AG09309 (cell line): ENCODE results near the gene SPIN1.

Experiments used
- DNase-seq: peaks from one replicate; pipeline ENCODE4 v3.0.0-alpha.2; 2010; ENCODE audit warnings: low read depth
- H3K4me3 ChIP-seq: 2 replicates; pipeline ENCODE4 v1.5.1; 2011; ENCODE audit warnings: mild to moderate bottlenecking, low read depth, low read length, moderate library complexity; ENCODE audit not compliant: control insufficient read depth
- TF ChIP-seq, protein P1 (sequence below): IDR thresholded peaks from 2 replicates; pipeline ENCODE4 v1.5.1; 2011; ENCODE audit warnings: mild to moderate bottlenecking, low read depth, low read length, inconsistent platforms; ENCODE audit not compliant: insufficient read depth, control insufficient read depth; ENCODE audit errors: missing control alignments

Gene SPIN1

GRCh38 chr9:88522360-88522759 lies 134.1 kb downstream of the SPIN1 start:
- no peak for DNase-seq
- TF ChIP-seq, protein P1, sequence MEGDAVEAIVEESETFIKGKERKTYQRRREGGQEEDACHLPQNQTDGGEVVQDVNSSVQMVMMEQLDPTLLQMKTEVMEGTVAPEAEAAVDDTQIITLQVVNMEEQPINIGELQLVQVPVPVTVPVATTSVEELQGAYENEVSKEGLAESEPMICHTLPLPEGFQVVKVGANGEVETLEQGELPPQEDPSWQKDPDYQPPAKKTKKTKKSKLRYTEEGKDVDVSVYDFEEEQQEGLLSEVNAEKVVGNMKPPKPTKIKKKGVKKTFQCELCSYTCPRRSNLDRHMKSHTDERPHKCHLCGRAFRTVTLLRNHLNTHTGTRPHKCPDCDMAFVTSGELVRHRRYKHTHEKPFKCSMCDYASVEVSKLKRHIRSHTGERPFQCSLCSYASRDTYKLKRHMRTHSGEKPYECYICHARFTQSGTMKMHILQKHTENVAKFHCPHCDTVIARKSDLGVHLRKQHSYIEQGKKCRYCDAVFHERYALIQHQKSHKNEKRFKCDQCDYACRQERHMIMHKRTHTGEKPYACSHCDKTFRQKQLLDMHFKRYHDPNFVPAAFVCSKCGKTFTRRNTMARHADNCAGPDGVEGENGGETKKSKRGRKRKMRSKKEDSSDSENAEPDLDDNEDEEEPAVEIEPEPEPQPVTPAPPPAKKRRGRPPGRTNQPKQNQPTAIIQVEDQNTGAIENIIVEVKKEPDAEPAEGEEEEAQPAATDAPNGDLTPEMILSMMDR, result no peak

DNA sequence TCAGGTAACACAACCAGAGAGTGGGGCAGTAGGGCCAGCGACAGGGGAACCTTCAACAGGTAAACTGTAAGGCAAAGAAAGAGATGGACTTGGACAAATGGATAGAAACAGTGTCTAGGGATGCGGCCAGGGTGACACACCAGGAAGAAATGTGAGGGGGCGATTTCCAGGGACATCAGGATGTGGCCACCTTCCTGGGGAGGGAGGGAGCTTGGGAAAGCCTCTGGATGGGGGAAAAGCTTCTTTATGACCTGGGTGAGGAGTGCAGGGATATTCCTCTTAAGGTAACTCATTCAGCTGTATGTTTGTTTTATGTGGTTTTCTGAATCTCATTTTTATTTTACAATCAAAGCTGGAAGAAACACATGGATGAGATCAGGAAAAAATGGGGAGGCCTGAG lies 134.8 kb downstream of the SPIN1 start:
- H3K4me3 ChIP-seq, result no peak overlapping the region
- TF ChIP-seq, protein P1, result no peak
- DNase-seq, result no peak

More at GRCh38 chr9:88522360-88522759, 134.1 kb downstream of the SPIN1 start:
- H3K4me3 ChIP-seq, result no peak overlapping the region

GRCh38 chr9:88524911-88525310 lies 136.7 kb downstream of the SPIN1 start:
- no peak overlapping the region for H3K4me3 ChIP-seq
- no peak for DNase-seq
- TF ChIP-seq, protein P1, result no peak

DNA sequence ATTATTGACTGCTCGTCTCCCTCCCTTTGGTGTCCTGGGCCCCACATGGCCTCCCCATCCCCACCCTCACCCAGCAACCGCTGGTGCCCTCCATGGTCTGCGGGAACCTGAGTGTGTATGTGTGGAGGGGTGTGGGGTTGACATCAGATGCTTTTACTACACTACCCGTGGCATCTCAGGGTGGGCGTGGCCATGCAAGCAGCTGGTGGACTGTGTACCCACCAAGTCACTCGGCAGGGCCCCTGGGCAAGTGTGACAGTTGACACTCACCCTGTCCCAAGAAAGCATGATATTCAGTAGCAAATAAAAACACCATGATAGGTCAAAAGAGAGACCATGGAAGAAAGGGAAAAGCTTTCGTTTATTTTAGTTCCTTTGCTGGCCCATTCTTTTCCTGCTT lies 139.4 kb downstream of the SPIN1 start:
- TF ChIP-seq, protein P1, result no peak
- no peak for DNase-seq
- H3K4me3 ChIP-seq, result no peak overlapping the region
